Midbrain (tissue), 1 donor: ENCODE measurements around the gene KCNMA1.

Experiments
- DNase-seq: peaks from one replicate; lab custom pipeline; 2025; lab: John Stamatoyannopoulos, UW

The KCNMA1 gene

GRCh38 chr10:77560052-77560451 is 77.6 kb downstream of the KCNMA1 start:
- no peak for DNase-seq

GRCh38 chr10:77556990-77557601 is 80.5 kb downstream of the KCNMA1 start:
- DNase-seq: no peak

GRCh38 chr10:77555591-77556212 is 81.9 kb downstream of the KCNMA1 start:
- no peak for DNase-seq

GRCh38 chr10:77554996-77555397 is 82.6 kb downstream of the KCNMA1 start:
- DNase-seq: no peak

GRCh38 chr10:77553966-77554365 is 83.6 kb downstream of the KCNMA1 start:
- no peak for DNase-seq

GRCh38 chr10:77553311-77553710 is 84.3 kb downstream of the KCNMA1 start:
- no peak for DNase-seq

GRCh38 chr10:77552252-77552651 is 85.4 kb downstream of the KCNMA1 start:
- DNase-seq: peak; percentile 25

- no peak for DNase-seq
Observed at GRCh38 chr10:77550378-77550777, 87.2 kb downstream of the KCNMA1 start.

GRCh38 chr10:77548671-77549070 is 88.9 kb downstream of the KCNMA1 start:
- no peak for DNase-seq

GRCh38 chr10:77548157-77548556 is 89.5 kb downstream of the KCNMA1 start:
- no peak for DNase-seq

- DNase-seq: no peak
Observed at GRCh38 chr10:77547307-77548050, 90.1 kb downstream of the KCNMA1 start.

GRCh38 chr10:77546042-77546441 is 91.6 kb downstream of the KCNMA1 start:
- DNase-seq: no peak

GRCh38 chr10:77545585-77545984 is 92.0 kb downstream of the KCNMA1 start:
- no peak for DNase-seq

- no peak for DNase-seq
Observed at GRCh38 chr10:77544617-77545016, 93.0 kb downstream of the KCNMA1 start.

- DNase-seq: no peak
Observed at GRCh38 chr10:77542710-77543259, 94.8 kb downstream of the KCNMA1 start.

GRCh38 chr10:77541944-77542343 is 95.7 kb downstream of the KCNMA1 start:
- no peak for DNase-seq

GRCh38 chr10:77541247-77541646 is 96.4 kb downstream of the KCNMA1 start:
- DNase-seq: no peak

- DNase-seq: no peak
Observed at GRCh38 chr10:77539147-77539935, 98.3 kb downstream of the KCNMA1 start.

GRCh38 chr10:77537720-77538373 is 99.8 kb downstream of the KCNMA1 start:
- no peak for DNase-seq

GRCh38 chr10:77537071-77537470 is 100.5 kb downstream of the KCNMA1 start:
- DNase-seq: no peak

GRCh38 chr10:77533887-77534278 is 103.7 kb downstream of the KCNMA1 start:
- no peak for DNase-seq
